M059J (cell line): ENCODE measurements around the gene PHETA2. TPM values are rescaled to one million over a fixed set of nuclear protein-coding genes. Genes with fewer than 3 reads are reported as not detected.
"Not testable (repeated sequence)": the region's sequence is repeated elsewhere in the genome, so short reads cannot be mapped to it uniquely, and the experiment has no call there.

Source experiments
- DNase-seq: peaks from one replicate; pipeline ENCODE4 v3.0.0-alpha.2; 2012; ENCODE audit warnings: low read depth
- total RNA-seq: library from RNA; depleted of rRNA; stranded (reverse); fragments of >200 nt; shearing (Covaris generic); gene quantifications from 2 replicates; pipeline ENCODE4 v1.2.3, GENCODE V29; 2014; rRNA removed

PHETA2 gene
- total RNA-seq, 1 experiment from 2014 or later = 0.42 TPM

DNA sequence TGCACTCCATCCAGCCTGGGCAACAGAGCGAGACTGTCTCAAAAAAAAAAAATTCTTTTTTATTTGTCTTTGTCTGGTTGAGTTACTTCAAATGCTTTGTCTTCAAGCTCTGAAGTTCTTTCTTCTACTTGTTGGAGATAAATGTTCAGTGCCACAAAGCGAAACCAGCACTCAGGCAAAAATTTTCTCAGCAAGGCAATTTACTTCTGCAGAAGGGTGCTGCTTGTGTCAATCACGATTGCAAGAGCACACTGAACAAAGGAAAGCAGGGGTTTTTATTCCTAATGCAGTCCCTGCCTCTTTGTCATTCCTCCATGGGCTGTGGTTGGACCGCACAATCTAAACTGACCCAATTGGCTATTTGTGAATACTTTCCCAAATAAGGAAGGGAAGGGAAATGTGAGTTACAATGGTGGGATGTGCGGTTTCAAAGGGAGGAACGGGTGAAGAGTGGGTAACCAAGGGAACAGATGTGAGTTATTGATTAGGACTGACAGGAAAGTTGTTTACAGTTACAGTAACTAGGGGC, 30.3 kb downstream of the PHETA2 start:
- not testable (repeated sequence) for DNase-seq

GRCh38 chr22:42108848-42109247, 34.8 kb downstream of the PHETA2 start:
- no peak for DNase-seq

DNA sequence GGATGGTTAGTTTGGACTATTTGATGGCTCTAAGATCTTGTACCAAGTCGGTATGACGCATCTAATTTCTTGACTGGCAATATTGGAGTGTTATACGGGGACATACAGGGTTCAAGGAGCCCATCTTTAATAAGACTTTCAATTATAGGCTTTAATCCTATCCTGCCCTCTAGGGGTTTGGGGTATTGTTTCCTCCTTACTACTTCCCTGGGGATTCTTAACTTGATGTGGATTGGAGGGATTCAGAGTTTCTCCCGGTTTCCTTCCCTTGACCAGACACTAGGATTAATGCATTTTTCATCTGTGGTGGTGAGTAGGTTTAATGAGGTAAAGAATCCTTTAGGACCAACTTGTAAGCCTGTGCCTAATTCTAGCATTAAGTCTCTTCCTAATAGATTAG, 37.8 kb downstream of the PHETA2 start:
- no peak for DNase-seq

DNA sequence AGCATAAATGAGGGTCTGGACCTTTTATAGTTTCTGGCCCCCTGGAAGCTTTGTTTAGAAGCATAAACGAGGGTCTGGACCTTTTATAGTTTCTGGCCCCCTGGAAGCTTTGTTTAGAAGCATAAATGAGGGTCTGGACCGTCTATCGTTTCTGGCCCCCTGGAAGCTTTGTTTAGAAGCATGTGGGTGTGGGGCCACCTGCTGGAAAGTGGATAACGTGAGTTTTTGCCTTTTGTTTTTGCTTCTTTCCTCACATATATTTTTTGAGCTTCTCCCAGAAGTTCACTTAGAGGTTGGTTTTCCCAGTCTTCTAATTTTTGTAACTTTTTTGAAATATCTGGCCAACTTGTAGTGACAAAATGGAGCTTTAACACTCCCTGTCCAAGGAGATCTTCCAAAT, 38.7 kb downstream of the PHETA2 start:
- not testable (repeated sequence) for DNase-seq

GRCh38 chr22:42114721-42115120, 40.7 kb downstream of the PHETA2 start:
- no peak for DNase-seq

DNA sequence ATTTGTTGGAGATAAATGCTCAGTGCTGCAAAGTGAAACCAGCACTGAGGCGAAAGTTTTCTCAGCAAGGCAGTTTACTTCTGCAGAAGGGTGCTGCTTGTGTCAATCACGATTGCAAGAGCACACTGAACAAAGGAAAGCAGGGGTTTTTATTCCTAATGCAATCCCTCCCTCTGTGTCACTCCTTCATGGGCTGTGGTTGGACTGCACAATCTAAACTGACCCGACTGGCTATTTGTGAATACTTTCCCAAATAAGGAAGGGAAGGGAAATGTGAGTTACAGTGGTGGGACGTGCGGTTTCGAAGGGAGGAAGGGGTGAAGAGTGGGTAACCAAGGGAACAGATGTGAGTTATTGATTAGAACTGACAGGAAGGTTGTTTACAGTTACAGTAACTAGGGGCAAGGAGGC, 41.4 kb downstream of the PHETA2 start:
- DNase-seq = not testable (repeated sequence)

DNA sequence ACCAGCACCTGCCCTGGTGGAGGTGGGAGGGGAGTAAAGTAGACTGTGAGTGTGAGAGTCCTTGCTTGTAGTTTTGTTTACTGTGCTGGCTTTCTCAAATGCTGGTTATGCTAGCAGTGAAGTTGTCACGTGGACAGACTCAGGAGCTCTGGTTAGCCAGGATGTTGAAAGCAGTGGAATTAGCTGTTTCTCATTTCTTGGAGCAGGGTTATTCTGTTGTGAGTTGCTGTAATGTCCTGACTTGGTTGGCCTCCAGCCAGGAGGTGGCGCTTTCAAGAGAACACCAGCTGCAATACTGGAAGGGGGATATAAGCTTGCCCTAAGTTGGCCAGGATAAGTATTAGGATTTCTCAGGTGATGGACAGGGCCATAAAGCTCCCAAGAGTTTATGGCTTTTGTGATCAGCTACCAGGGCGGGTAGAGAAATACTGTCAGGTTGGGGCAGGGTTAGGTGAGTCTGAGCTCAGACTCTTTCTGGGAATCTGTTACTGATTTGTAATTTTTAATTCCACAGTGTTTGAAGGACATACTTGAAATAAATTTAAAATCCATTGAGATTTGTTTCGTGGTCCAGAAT, 42.9 kb downstream of the PHETA2 start:
- DNase-seq = no peak

DNA sequence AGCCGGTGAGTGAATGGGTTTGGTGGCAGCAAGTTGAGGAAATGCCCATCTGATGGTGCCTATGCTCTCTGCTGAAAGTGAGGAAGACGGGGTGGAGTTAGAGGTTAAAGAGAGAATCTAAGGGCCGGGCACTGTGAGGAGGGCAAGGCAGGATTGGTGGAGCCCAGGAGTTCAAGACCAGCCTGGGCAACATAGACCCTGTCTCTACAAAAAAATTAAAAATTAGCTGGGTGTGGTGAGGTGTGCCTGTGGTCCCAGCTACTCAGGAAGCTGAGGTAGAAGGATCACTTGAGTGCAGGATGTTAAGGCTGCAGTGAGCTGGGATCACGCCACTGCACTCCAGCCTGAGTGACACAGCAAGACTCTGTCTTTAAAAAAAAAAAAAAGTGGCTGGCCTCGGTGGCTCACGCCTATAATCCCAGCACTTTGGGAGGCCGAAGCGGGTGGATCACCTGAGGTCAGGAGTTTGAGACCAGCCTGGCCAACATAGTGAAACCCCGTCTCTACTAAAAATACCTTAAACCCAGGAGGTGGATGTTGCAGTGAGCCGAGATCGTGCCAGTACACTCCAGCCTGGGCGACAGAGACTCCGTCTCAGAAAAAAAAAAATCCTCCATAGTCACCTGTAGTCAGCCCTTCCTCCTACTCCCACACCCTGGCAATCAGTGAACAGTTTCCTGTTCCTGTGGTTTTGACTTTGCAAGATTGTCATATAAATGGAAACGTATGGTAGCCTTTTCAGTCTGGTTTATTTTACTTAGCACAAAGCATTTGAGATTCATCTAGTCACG, 46.4 kb downstream of the PHETA2 start:
- not testable (repeated sequence) for DNase-seq

DNA sequence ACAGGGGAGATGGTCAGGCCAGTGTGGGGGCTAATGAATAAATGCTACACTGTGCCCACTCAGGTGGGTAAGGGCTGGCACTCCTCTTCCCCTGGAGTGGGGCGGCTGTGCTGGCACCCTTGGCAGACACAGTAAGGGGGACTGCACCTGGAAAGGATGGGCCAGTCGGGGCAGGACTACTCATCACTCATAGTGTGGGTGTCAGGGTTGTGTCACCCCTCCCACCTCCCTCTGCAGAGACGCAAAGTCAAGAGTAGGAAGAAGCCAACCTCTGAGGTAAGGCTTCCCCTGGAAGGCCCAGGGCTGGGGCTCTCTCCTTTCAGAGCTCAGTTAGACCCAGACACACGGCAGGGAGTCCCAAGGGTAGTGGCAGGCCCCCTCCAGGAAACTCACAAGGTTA, 49.5 kb downstream of the PHETA2 start:
- DNase-seq = not testable (repeated sequence)

GRCh38 chr22:42127606-42128005, 53.6 kb downstream of the PHETA2 start:
- no peak for DNase-seq

GRCh38 chr22:42128007-42128406, 54.0 kb downstream of the PHETA2 start:
- not testable (repeated sequence) for DNase-seq

Other genes starting within 250 kb of the PHETA2 start
- gene SREBF2, start 241.1 kb upstream of the PHETA2 start, total RNA-seq = 30.3 and 44.9 TPM in 2 replicates
- gene SHISA8, start 159.2 kb upstream of the PHETA2 start, total RNA-seq = not detected in 2 replicates
- gene TNFRSF13C, start 147.4 kb upstream of the PHETA2 start, total RNA-seq = 0.05 and 0.10 TPM in 2 replicates
- gene CENPM, start 127.1 kb upstream of the PHETA2 start, total RNA-seq = 47.5 and 62.8 TPM in 2 replicates
- 0.05 and 0.17 TPM in 2 replicates for gene SEPTIN3, start 104.8 kb upstream of the PHETA2 start, total RNA-seq
- 0.54 TPM in 1 of 2 replicates, not detected in the other for gene WBP2NL, start 75.5 kb upstream of the PHETA2 start, total RNA-seq
- gene NAGA, start 3.4 kb upstream of the PHETA2 start, total RNA-seq = 19.6 and 25.7 TPM in 2 replicates
- gene SMDT1, start 5.5 kb downstream of the PHETA2 start, total RNA-seq = 4.7 and 6.1 TPM in 2 replicates
- gene NDUFA6, start 16.5 kb downstream of the PHETA2 start, total RNA-seq = 83.4 and 97.2 TPM in 2 replicates
- not detected in 2 replicates for gene CYP2D6, start 56.6 kb downstream of the PHETA2 start, total RNA-seq
- gene TCF20, start 196.4 kb downstream of the PHETA2 start, total RNA-seq = 17.4 and 21.1 TPM in 2 replicates